Activated CD8-positive, alpha-beta T cell treated with anti-CD3 and anti-CD28 coated beads for 36 hours (primary cell): ENCODE results near the gene ACCS. TPM values are rescaled to one million over a fixed set of nuclear protein-coding genes. Genes with fewer than 3 reads are reported as not detected.

ENCODE experiments used
- ATAC-seq: fragments of 200-7000 bp; cut with Tn5 transposase; one replicate; pipeline ENCODE4 v1.10.0; 2021; ENCODE audit warnings: mild to moderate bottlenecking, moderate library complexity
- CTCF ChIA-PET: fragments of 350-600 bp; sonication (Branson Sonifier 250); formaldehyde crosslinking; loops from one replicate; lab custom pipeline; 2021; ENCODE audit warnings: antibody characterized with exemption; lab: Charles Lee
- POLR2A ChIA-PET: fragments of 350-600 bp; sonication (Branson Sonifier 250); formaldehyde crosslinking; loops from one replicate; lab custom pipeline; 2021; ENCODE audit warnings: antibody characterized with exemption; lab: Charles Lee
- DNase-seq: peaks from one replicate; pipeline ENCODE4 v3.0.0-alpha.2; 2020
- H3K27ac Mint-ChIP-seq: one replicate; pipeline ENCODE4 v1.8.0; 2021; ENCODE audit warnings: mild to moderate bottlenecking, mixed read lengths
- H3K27me3 Mint-ChIP-seq: one replicate; pipeline ENCODE4 v1.8.0; 2021; ENCODE audit warnings: mixed read lengths
- H3K36me3 Mint-ChIP-seq: one replicate; pipeline ENCODE4 v1.8.0; 2021; ENCODE audit warnings: low read depth, mixed read lengths
- H3K4me1 Mint-ChIP-seq: one replicate; pipeline ENCODE4 v1.8.0; 2021; ENCODE audit warnings: low read depth, mixed read lengths
- H3K4me3 Mint-ChIP-seq: one replicate; pipeline ENCODE4 v1.8.0; 2021; ENCODE audit warnings: mild to moderate bottlenecking, moderate library complexity, mixed read lengths
- H3K9me3 Mint-ChIP-seq: one replicate; pipeline ENCODE4 v1.8.0; 2021; ENCODE audit warnings: mixed read lengths
- intact Hi-C: fragments of 100-400 bp; cut with micrococcal nuclease; formaldehyde crosslinking; loops from one replicate; pipeline ENCODE4 v1.10.0; 2022
- total RNA-seq, 2 experiments: library from RNA; stranded (reverse); gene quantifications; one replicate each; pipeline ENCODE4 v1.2.3, GENCODE V29; 2021
- TF ChIP-seq, protein P1 (sequence below): fragments of 200-600 bp; IDR thresholded peaks from one replicate; pipeline ENCODE4 v1.8.0; 2022; ENCODE audit warnings: antibody characterized with exemption, mild to moderate bottlenecking

Gene ACCS
- total RNA-seq, 2 experiments from 2014 or later, result 6.7 to 7.1 TPM

DNA sequence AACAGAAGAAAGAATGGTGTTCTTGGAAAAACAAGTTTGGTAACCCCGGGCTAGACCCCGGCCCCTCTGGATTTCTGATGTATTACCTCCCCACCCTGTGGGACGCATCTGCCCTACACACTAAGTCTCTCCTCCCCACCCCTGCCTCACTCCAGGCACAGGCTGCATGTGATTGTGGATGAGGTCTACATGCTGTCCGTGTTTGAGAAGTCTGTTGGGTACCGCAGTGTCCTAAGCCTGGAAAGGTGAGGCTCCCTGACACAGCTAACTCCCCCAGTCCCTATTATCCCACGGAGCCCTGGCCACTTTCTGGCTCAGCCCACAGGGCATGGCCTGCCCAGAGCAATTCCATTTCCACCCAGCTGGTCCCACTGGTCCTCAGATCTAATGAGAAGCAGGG is 13.3 kb downstream of the ACCS start:
- ChIA-PET POLR2A (no interaction called here), CTCF (interaction anchor here (3.0 kb wide), 1 partner anchor 15 kb away, joined by 14 read pairs; the partner anchor contains the start of gene EXT2)
- intact Hi-C loops, result no loop called here
- peaks cover 6% of the 10 kb centered on the region for H3K36me3 Mint-ChIP-seq
- H3K4me3 Mint-ChIP-seq, result no peak overlapping the region
- TF ChIP-seq, protein P1, sequence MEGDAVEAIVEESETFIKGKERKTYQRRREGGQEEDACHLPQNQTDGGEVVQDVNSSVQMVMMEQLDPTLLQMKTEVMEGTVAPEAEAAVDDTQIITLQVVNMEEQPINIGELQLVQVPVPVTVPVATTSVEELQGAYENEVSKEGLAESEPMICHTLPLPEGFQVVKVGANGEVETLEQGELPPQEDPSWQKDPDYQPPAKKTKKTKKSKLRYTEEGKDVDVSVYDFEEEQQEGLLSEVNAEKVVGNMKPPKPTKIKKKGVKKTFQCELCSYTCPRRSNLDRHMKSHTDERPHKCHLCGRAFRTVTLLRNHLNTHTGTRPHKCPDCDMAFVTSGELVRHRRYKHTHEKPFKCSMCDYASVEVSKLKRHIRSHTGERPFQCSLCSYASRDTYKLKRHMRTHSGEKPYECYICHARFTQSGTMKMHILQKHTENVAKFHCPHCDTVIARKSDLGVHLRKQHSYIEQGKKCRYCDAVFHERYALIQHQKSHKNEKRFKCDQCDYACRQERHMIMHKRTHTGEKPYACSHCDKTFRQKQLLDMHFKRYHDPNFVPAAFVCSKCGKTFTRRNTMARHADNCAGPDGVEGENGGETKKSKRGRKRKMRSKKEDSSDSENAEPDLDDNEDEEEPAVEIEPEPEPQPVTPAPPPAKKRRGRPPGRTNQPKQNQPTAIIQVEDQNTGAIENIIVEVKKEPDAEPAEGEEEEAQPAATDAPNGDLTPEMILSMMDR, result no peak
- no peak overlapping the region for H3K27ac Mint-ChIP-seq
- DNase-seq (no peak), ATAC-seq (no peak)
- H3K4me1 Mint-ChIP-seq, result no peaks in the 10 kb centered on the region
- H3K9me3 Mint-ChIP-seq, result no peaks in the 10 kb centered on the region
- H3K27me3 Mint-ChIP-seq, result no peaks in the 10 kb centered on the region

DNA sequence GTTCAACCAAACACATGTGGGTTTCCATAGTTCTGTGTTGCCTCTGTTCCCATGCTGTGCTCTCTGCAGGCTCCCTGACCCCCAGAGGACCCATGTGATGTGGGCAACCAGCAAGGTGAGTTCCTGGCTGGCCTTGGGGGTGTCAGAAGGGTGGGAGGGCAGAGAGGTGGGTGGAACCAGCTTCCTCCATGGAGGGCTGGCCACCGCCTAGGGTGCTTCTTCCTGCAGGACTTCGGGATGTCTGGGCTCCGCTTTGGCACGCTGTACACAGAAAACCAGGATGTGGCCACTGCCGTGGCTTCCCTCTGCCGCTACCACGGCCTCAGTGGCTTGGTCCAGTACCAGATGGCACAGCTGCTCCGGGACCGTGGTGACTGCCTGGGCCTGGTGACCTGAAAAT is 14.9 kb downstream of the ACCS start:
- Mint-ChIP-seq H3K36me3 (peaks cover 10% of the 10 kb centered on the region), H3K27me3 (no peaks in the 10 kb centered on the region)

DNA sequence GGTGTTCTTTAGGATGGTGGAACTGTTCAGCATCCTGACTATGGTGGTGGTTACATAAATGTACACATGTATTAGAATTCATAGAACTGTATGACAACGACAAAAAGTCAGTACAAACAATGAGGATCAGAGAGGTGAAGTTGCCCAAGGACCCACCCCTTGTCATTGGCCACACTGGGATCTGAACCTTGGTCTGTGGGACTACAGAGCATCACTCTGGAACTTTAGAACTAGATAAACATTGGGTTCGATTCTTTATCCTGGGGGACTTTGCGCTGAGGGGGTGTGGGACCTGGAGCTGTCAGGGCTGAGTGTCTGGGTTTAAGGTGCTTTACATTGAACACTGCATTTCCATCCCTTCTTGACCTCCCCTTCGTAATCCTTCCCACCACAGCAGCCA is 16.6 kb downstream of the ACCS start:
- TF ChIP-seq, protein P1, result no peak
- no peak for ATAC-seq
- ChIA-PET POLR2A (no interaction called here), CTCF (interaction anchor here (0.9 kb wide), 1 partner anchor 13 kb away, joined by 4 read pairs; the partner anchor contains the start of gene EXT2)
- Mint-ChIP-seq H3K36me3 (peaks cover 10% of the 10 kb centered on the region), H3K9me3 (peaks cover 5% of the 10 kb centered on the region), H3K4me3 (no peak overlapping the region), H3K4me1 (no peaks in the 10 kb centered on the region), H3K27ac (no peak overlapping the region), H3K27me3 (no peaks in the 10 kb centered on the region)
- DNase-seq, result no peak
- intact Hi-C loops, result no loop called here

More for the DNA sequence above, 14.9 kb downstream of the ACCS start:
- CTCF ChIA-PET, result interaction anchor here (1.5 kb wide), 1 partner anchor 10 kb away, joined by 4 read pairs; no protein-coding TSS in a partner anchor
- TF ChIP-seq, protein P1, result no peak
- DNase-seq, result no peak
- no peak overlapping the region for H3K4me3 Mint-ChIP-seq
- peaks cover 5% of the 10 kb centered on the region for H3K9me3 Mint-ChIP-seq
- no peak for ATAC-seq
- H3K27ac Mint-ChIP-seq, result no peak overlapping the region
- no peaks in the 10 kb centered on the region for H3K4me1 Mint-ChIP-seq
- POLR2A ChIA-PET, result no interaction called here
- intact Hi-C loops, result no loop called here

DNA sequence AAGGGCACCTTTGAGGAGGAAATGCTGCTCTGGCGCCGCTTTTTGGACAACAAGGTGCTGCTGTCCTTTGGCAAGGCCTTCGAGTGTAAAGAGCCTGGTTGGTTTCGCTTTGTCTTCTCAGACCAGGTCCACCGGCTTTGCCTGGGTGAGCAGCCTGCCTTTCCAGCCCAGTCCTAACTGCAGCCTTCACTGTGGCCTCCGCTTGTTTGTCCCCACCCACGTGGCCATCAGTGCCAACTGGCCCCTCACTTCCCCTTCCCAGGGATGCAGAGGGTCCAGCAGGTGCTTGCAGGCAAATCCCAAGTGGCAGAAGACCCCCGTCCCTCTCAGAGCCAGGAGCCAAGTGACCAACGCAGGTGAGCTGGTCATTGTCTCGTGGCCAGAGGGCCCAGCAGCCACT is 17.4 kb downstream of the ACCS start:
- H3K4me3 Mint-ChIP-seq, result no peak overlapping the region
- peaks cover 1% of the 10 kb centered on the region for H3K4me1 Mint-ChIP-seq
- H3K27me3 Mint-ChIP-seq, result no peaks in the 10 kb centered on the region
- ATAC-seq (no peak), DNase-seq (no peak)
- CTCF ChIA-PET, result no interaction called here
- POLR2A ChIA-PET, result no interaction called here
- H3K9me3 Mint-ChIP-seq, result peaks cover 5% of the 10 kb centered on the region
- intact Hi-C loops, result no loop called here
- peaks cover 10% of the 10 kb centered on the region for H3K36me3 Mint-ChIP-seq
- TF ChIP-seq, protein P1, result no peak
- no peak overlapping the region for H3K27ac Mint-ChIP-seq

DNA sequence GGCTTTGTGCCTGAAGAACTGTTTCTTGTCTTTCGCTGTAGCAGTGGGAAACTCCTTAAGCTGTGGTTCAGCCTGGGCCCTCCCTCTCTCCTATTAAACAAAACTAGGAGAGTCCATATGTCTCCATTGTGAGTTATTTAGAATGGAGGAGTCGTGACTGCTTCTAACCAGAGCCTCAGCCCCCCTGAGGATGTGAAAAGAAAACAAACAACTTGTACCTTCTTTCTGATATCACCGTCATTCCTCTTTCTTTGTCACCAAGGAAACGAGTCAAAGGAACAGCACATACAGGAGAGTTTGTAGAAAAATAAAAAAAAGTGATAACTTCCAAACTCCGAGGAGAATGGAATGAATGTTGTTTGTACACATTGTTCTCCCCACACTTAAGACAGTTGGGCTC is 17.8 kb downstream of the ACCS start:
- H3K4me1 Mint-ChIP-seq, result peaks cover 2% of the 10 kb centered on the region
- ATAC-seq, result no peak
- ChIA-PET POLR2A (no interaction called here), CTCF (interaction anchor here (3.6 kb wide), 1 partner anchor 10 kb away, joined by 25 read pairs; the partner anchor contains the start of gene EXT2)
- H3K27me3 Mint-ChIP-seq, result no peaks in the 10 kb centered on the region
- intact Hi-C loops, result no loop called here
- H3K9me3 Mint-ChIP-seq, result peaks cover 5% of the 10 kb centered on the region
- no peak overlapping the region for H3K27ac Mint-ChIP-seq
- DNase-seq, result no peak
- H3K4me3 Mint-ChIP-seq, result no peak overlapping the region
- peaks cover 10% of the 10 kb centered on the region for H3K36me3 Mint-ChIP-seq
- TF ChIP-seq, protein P1, result no peak
